Fibroblast of mammary gland (primary cell): ENCODE measurements around the gene SEMA6A.

Experiments used
- DNase-seq: peaks from one replicate; pipeline ENCODE4 v3.0.0-alpha.2; 2010; ENCODE audit warnings: low read depth
- H3K4me3 ChIP-seq: 2 replicates; pipeline ENCODE4 v1.5.1; 2011; ENCODE audit warnings: low read depth, mild to moderate bottlenecking, low read length, moderate library complexity; ENCODE audit not compliant: control insufficient read depth
- TF ChIP-seq, protein P1 (sequence below): conservative IDR thresholded peaks from 2 replicates; pipeline ENCODE4 v1.5.1; 2011; ENCODE audit warnings: low read depth, low read length, inconsistent platforms; ENCODE audit not compliant: control insufficient read depth, insufficient read depth

Gene SEMA6A

DNA sequence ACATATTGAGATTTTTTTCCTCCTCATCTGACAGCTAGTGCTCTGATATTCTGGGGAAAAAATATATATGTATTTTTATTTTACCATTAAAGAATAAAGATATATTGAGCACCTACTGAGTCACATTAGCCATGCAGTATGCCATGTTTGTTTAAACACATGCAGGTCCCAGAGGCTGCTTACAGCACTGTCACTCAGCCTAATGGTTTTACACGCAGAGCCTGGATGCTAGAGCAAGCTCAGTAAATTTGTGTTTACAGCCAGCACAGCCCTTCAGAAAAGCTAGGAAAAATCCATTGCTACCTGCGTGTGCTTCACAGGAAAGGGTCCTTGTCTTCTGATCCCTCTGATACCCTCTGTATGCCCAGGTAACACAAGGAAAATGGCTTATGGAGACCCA lies 146.2 kb downstream of the SEMA6A start:
- no peak overlapping the region for H3K4me3 ChIP-seq
- no peak for DNase-seq
- TF ChIP-seq, protein P1, sequence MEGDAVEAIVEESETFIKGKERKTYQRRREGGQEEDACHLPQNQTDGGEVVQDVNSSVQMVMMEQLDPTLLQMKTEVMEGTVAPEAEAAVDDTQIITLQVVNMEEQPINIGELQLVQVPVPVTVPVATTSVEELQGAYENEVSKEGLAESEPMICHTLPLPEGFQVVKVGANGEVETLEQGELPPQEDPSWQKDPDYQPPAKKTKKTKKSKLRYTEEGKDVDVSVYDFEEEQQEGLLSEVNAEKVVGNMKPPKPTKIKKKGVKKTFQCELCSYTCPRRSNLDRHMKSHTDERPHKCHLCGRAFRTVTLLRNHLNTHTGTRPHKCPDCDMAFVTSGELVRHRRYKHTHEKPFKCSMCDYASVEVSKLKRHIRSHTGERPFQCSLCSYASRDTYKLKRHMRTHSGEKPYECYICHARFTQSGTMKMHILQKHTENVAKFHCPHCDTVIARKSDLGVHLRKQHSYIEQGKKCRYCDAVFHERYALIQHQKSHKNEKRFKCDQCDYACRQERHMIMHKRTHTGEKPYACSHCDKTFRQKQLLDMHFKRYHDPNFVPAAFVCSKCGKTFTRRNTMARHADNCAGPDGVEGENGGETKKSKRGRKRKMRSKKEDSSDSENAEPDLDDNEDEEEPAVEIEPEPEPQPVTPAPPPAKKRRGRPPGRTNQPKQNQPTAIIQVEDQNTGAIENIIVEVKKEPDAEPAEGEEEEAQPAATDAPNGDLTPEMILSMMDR: no peak

DNA sequence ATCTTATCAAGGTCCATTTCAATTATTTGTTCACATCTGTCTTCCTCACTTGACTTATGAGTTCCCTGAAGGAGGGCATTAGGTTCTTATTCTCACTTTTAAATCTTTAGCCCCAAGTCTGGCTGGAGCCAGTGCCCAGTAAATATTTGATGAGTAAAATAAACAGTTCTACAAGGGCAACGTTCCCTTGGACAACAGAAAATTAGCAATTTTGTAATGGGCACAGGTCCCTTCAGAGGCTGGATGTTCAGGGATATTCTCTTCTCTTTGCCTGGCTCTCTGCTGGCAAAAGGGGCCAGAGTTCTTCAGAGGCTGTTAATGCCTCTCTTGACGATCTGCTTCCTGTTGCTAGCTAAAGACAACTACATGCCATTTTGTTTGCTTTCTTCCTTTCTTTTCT lies 149.7 kb downstream of the SEMA6A start:
- H3K4me3 ChIP-seq: no peak overlapping the region
- DNase-seq: no peak
- TF ChIP-seq, protein P1: no peak

DNA sequence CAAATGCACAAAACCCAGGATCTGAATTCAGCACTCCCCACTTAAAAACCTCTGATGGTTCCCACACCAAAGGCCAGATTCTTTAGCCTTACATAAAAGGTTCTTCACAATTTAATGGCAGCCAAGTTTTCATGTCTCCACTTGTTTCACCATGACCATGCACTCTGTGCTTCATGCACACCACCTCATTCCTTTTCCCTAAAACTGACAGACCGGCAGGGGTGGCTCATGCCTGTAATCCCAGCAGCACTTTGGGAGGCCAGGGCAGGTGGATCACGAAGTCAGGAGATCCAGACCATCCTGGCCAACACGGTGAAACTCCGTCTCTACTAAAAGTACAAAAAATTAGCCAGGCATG lies 150.4 kb downstream of the SEMA6A start:
- TF ChIP-seq, protein P1: no peak
- no peak overlapping the region for H3K4me3 ChIP-seq
- DNase-seq: no peak

- TF ChIP-seq, protein P1: no peak
- DNase-seq: no peak
- no peak overlapping the region for H3K4me3 ChIP-seq
Observed at GRCh38 chr5:116423587-116424257, 150.9 kb downstream of the SEMA6A start.

- no peak for DNase-seq
- TF ChIP-seq, protein P1: no peak
- H3K4me3 ChIP-seq: no peak overlapping the region
Observed at GRCh38 chr5:116423141-116423540, 151.5 kb downstream of the SEMA6A start.

- H3K4me3 ChIP-seq: no peak overlapping the region
- no peak for DNase-seq
- TF ChIP-seq, protein P1: no peak
Observed at GRCh38 chr5:116421080-116421629, 153.5 kb downstream of the SEMA6A start.

DNA sequence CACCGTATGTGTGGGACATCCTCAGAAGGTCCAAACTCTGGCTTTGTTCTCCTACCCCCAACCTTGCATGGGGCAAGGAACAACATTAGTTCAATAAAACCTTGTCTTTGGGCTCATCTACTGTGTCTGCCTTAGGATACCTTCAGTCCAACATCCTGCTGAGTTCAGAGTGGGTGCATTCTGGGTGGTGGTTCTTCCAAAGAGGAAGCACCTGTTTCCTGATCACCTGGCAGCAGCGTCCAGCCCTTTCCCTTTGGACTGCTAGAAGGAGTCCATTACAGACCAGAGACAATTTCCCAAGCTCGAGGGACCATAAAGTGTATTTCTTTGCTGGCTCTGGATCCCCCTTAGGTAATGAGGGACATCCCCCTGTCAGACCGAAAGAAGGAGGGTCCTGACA lies 154.1 kb downstream of the SEMA6A start:
- no peak overlapping the region for H3K4me3 ChIP-seq
- DNase-seq: no peak
- TF ChIP-seq, protein P1: no peak
